ENCODE results near the gene SMPD2.

The SMPD2 gene

GRCh38 chr6:109488001-109488400 lies 47.5 kb downstream of the SMPD2 start:
- no peaks in the 10 kb centered on the region for H3K36me3 ChIP-seq (ENCODE audit: insufficient read depth, low read length)
- peaks cover 7% of the 10 kb centered on the region for H3K27me3 ChIP-seq (ENCODE audit: insufficient read depth, low read length)
- no peaks in the 10 kb centered on the region for H3K9me3 ChIP-seq (ENCODE audit: low read length)
- H2AFZ ChIP-seq (ENCODE audit: low read depth, low read length): no peak overlapping the region
- H3K4me3 ChIP-seq (ENCODE audit: low read length): no peak overlapping the region
- peaks cover 9% of the 10 kb centered on the region for H3K4me1 ChIP-seq (ENCODE audit: insufficient read depth, low read length)

GRCh38 chr6:109490713-109491112 lies 50.2 kb downstream of the SMPD2 start:
- H2AFZ ChIP-seq (ENCODE audit: low read depth, low read length): no peak overlapping the region
- H3K27me3 ChIP-seq (ENCODE audit: insufficient read depth, low read length): peaks cover 3% of the 10 kb centered on the region
- no peaks in the 10 kb centered on the region for H3K9me3 ChIP-seq (ENCODE audit: low read length)
- H3K4me1 ChIP-seq (ENCODE audit: insufficient read depth, low read length): peaks cover 9% of the 10 kb centered on the region
- H3K4me3 ChIP-seq (ENCODE audit: low read length): no peak overlapping the region
- H3K36me3 ChIP-seq (ENCODE audit: insufficient read depth, low read length): no peaks in the 10 kb centered on the region

DNA sequence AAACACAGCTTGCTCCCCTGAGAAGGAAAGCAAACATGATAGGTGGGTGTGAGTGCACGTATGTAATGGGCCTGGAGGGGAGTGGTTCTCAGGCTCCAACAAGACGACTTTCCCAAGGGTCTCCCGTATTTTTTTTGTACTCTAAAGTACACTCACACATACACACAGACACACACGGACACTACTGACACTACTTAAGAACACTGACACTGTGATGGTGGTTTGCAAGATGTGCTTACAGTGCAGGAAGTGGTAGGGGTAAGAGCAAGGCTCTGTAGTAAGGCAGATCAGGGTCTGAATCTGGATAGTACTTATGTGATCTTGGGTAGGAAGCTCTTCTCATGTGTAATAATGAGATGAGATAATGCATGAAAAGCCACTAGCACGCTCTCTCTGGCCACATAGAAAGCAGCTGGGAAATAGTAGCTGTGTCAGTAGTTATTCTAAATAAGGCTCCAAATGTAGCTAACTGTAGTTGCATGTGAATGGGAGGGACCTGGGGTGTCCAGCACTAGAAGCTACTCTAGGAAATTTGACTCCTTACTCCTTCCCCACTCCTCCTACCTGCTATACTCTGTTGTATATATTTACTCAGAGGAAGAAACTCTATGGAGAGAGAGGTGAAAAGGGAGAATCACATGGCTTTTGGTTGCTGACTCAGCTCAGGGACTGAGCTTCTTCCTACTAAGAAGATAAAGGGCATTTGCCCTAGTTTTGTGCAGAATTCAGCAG lies 50.8 kb downstream of the SMPD2 start:
- H3K4me3 ChIP-seq (ENCODE audit: low read length): no peak overlapping the region
- H3K4me1 ChIP-seq (ENCODE audit: insufficient read depth, low read length): peaks cover 12% of the 10 kb centered on the region
- H3K9me3 ChIP-seq (ENCODE audit: low read length): no peaks in the 10 kb centered on the region
- H3K27me3 ChIP-seq (ENCODE audit: insufficient read depth, low read length): peaks cover 3% of the 10 kb centered on the region
- no peaks in the 10 kb centered on the region for H3K36me3 ChIP-seq (ENCODE audit: insufficient read depth, low read length)
- H2AFZ ChIP-seq (ENCODE audit: low read depth, low read length): peak overlapping the region; percentile 5
